Measurements from ENCODE around the gene HERC4.
A peak's percentile ranks its signal among the peaks of the same experiment; 100 is the strongest.
"Not testable (repeated sequence)": the region's sequence is repeated elsewhere in the genome, so short reads cannot be mapped to it uniquely, and the experiment has no call there.

Gene HERC4

DNA sequence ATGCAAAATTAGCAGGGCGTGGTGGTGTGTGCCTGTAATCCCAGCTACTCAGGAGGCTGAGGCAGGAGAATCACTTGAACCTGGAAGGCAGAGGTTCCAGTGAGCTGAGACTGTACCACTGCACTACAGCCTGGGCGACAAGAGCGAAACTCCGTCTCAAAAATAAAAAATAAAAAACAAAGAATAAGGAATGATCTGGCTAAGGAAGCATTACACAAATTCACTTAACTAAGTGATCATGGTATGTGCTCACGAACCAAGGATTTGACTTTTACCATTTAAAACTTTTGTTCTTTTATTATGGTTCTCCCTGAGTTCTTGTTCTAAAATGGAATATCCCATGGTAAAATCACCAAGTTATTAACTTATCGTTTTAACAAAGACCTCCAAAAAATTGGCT is 119.5 kb downstream of the HERC4 start:
- no peak for DNase-seq

DNA sequence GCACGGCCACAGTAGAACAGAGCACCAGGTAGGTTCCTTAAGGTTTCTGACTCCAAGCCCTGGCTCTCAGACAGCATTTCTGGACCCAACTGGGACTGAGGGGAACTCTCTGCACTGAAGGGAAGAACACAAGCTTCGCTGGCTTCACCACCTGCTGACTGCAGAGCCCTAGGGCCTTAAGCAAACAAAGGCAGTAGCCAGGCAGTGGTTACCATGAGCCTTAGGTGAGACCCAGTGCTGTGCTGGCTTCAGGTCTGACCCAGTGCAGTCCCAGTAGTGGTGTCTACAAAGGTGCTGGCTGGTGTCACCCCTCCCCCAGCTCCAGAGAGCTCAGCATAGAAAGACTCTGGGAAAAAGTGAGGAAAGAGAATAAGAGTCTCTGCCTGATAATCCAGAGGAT is 131.2 kb downstream of the HERC4 start:
- DNase-seq: no peak

GRCh38 chr10:67936416-67936815 is 138.7 kb downstream of the HERC4 start:
- DNase-seq: no peak

DNA sequence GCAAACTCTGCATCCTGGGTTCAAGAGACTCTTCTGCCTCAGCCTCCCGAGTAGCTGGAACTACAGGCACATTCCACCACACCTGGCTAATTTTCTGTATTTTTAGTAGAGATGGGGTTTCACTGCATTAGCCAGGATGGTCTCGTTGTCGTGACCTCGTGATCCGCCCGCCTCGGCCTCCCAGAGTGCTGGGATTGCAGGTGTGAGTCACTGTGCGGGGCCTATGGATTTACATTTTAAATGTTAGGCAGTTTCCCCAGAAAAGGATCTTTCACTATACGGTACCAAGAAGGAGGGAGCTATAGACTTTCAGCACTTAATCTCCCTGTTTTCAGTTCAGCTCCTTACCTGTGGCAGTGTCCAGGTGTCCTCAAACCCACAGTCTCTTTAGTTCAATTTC is 139.9 kb downstream of the HERC4 start:
- DNase-seq: no peak

GRCh38 chr10:67934336-67934735 is 140.7 kb downstream of the HERC4 start:
- DNase-seq: no peak

DNA sequence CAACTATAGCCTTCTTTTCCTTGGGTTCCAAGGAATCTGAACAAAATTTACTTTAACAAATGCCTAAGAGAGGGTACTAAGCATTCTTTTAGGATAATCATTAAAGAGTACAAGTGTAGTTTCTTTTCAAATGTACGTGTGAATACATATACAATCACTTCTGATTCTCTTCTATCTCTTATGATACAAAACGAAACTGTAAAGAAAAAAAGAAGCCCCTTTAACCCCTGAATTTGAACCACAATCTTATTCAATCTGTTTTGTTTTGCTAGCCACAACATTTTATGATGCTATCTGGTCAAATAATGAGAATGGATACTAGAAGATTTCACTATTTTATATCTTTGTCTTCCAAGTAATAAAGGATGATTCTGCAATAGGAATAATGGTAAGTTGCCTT is 141.9 kb downstream of the HERC4 start:
- no peak for DNase-seq

DNA sequence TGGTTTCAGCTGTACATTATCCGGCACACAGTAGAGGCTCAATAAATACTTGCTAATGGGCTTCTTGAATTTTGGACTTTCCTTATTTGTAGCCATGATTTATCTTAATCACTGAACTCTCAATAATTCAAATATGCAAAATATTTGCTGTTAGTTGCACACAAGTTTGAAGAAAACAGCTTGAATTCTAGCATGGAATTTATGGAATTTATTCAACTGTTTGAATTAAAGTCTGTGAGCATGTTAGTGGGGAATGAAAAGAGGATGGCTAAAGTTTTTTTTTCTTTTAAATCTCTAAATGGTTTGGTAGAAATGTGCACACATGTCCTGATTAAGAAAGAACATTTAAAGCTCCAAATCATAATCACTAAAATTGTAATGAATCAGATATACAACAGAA is 148.1 kb downstream of the HERC4 start:
- DNase-seq: no peak

- no peak for DNase-seq
Measured at GRCh38 chr10:67925449-67926005, 149.6 kb downstream of the HERC4 start.

- no peak for DNase-seq
Measured at GRCh38 chr10:67924136-67924535, 150.9 kb downstream of the HERC4 start.

DNA sequence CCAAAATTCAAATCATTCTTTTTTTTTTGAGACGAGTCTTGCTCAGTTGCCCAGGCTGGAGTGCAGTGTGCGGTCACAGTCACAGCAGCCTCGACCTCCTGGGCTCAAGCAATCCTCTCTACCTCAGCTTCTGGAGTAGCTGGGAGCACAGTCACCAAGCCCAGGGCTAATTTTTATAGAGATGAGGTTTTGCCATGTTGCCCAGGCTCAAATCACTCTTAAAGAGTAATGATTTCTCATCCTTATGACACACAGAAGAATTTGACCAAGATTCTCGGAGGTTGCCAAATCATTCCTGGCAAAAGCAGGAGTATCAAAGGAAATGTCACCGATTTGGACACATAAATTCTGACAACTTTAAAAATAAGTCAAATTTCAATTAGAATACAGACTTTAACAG is 151.5 kb downstream of the HERC4 start:
- no peak for DNase-seq

DNA sequence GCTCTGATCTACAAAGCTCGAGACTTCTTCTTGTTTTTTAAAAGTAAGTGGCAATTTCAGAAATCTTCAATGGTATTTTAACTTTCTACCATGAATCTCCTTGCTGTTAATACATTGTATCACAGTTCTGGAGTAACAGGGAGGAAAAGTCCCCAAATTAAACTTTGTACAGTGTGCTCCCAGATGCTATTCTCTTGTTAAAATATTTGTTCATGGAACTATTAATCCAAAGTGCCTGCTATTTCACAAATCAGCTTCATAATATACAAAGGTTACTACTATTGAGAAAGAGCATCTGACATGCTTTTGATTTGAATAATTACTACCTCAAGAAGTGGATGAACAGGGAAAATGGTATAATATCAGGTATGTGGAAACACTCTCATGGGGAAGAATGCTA is 154.0 kb downstream of the HERC4 start:
- DNase-seq: no peak

DNA sequence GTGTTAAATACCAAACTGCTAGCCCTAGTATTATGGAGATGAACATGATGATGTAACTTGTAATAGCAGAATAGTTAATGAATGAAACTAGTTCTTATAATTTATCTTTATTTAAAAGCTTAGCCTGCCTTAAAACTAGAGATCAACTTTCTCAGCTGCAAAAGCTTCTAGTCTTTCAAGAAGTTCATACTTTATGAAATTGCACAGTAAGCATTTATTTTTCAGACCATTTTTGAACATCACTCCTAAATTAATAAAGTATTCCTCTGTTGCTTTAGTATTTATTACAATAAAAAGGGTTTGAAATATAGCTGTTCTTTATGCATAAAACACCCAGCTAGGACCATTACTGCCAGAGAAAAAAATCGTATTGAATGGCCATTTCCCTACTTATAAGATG is 157.4 kb downstream of the HERC4 start:
- no peak for DNase-seq

DNA sequence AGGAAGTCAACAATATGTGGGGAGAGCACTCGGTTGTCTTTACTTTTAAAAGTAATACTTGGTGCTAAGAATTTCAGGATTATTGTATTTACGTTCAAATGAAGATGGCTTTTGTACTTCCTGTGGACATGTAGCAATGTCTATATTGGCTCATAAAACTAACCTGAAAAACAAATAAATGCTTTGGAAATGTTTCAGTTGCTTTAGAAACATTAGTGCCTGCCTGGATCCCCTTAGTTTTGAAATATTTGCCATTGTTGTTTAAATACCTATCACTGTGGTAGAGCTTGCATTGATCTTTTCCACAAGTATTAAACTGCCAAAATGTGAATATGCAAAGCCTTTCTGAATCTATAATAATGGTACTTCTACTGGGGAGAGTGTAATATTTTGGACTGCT is 157.9 kb downstream of the HERC4 start:
- no peak for DNase-seq

DNA sequence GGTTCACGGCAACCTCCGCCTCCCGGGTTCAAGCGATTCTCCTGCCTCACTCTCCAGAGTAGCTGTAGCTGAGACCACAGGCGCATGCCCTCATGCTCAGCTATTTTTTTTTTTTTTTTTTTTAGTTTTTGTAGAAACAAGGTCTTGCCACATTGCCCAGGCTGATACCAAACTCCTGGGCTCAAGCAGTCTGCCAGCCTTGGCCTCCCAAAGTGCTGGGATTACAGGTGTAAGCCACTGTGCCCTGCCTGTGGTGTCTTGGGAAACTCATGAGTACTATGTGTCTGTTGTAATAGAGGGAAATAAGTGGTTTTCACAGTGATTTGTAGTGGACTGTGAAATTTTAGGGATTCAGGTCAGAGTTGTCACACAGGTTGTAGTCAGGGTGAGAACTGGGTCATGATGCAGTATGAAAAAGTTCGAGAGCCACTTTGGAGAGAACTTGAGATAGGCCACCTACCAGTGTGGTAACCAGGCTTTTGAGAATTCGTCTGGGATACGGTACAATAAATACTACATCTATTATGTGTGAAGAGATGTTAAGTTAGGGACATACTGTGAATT is 160.2 kb downstream of the HERC4 start:
- no peak for DNase-seq

GRCh38 chr10:67912331-67912946 is 162.6 kb downstream of the HERC4 start:
- no peak for DNase-seq

DNA sequence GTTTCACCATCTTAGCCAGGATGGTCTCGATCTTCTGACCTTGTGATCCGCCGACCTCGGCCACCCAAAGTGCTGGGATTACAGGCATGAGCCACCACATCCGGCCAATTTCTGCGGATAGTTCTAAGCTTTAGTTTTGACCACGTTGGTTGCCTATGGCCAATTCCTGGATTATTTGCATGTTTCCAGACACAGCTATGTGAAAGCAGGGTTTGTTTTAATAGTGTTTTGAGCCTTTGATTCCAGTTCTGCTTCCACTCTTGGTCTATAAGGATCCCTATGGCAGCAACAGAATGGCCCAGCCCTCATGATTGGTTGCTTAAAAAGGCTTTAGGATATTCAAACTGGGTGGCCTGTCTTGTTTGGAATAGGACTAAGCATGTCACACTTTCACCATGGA is 171.5 kb downstream of the HERC4 start:
- no peak for DNase-seq

DNA sequence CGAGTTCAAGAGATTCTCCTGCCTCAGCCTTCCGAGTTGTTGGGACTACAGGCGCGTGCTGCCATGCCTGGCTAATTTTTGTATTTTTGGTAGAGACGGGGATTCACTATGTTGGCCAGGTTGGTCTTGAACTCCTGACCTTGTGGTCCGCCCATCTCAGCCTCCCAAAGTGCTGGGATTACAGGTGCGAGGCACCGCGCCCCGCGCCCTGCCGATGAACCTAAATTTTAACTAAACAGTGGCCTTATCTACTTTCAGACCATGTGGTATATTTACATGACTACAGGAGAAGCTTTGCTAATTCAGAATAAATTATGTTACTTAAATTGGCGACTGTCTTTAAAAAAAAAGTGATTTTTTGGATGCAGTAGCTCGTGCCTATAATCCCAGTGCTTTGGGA is 181.4 kb downstream of the HERC4 start:
- no peak for DNase-seq

DNA sequence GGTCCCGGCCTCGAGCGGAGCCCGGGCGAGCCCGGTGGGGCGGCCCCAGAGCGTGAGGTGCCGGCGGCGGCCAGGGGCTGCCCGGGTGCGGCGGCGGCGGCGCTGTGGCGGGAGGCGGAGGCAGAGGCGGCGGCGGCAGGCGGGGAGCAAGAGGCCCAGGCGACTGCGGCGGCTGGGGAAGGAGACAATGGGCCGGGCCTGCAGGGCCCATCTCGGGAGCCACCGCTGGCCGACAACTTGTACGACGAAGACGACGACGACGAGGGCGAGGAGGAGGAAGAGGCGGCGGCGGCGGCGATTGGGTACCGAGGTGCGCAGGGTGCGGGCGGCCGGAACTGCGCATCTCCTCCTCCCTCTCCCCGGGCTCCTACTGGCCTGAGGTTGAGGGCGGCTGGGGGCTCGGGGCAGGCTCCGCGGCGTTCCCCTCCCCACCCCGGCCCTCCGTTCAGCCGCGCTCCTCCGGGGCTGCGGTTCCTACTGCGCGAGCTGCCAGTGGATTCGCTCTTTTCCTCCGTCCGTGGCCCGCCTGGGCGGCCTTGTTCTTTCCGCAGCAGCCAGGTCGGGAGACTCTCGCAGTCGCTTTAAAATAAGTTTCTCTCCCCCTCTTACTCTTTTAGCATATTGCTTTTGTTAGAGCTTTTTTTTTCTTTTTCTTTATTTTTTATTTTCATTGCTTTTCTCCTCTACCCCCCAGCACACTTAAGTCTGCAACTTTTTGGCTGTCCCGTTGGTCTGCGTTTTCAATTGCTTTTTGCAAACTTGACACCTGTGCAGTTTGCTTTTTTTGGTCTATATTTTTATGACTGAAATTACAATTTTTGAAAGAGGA is 190.0 kb downstream of the HERC4 start:
- DNase-seq: peak; percentile 79

DNA sequence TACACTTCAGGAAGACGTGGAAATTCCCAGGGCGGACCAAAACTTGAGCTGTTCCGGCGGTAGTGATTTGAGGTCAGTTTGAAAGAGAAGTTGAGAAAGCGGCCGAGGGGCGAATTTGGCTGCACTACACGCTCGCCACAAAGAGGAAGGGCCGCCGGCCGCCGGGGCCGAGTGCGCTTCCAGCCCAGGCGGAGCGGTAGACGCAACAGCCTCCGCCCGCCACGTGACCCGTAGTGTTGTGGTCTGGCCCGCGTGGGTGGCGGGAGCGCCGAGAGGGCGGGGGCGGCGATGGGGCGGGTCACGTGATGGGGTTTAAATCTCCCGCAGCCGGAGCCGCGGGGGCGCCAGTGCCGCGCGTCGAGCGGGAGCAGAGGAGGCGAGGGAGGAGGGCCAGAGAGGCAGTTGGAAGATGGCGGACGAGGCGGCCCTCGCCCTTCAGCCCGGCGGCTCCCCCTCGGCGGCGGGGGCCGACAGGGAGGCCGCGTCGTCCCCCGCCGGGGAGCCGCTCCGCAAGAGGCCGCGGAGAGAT is 190.7 kb downstream of the HERC4 start, which contains the start of gene SIRT1:
Gene SIRT1 (plus strand): TSS at position 344 of the 529 bp plus-strand sequence. CDS start 66 bp downstream, at position 410.
- peak; percentile 96 for DNase-seq

- DNase-seq: no peak
Measured at GRCh38 chr10:67883710-67884312, 191.3 kb downstream of the HERC4 start.

- DNase-seq: no peak
Measured at GRCh38 chr10:67878133-67878532, 196.9 kb downstream of the HERC4 start.

DNA sequence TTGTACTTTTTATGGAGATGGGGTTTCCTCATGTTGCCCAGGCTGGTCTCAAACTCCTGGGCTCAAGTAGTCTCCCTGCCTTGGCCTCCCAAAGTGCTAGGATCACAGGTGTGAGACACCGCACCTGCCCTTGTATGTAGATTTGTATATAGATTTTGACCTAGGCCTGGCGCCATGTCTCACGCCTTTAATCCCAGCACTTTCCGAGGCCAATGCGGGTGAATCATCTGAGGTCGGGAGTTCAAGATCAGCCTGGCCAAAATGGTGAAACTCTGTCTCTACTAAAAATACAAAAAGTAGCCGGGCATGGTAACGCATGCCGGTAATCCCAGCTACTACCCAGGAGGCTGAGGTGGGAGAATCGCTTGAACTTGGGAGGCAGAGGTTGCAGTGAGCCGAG is 197.7 kb downstream of the HERC4 start:
- DNase-seq: not testable (repeated sequence)

Measured in activated T-cell treated with anti-CD3 and anti-CD28 coated beads, Interleukin-2, amount 50 U/mL, for 1 hour (primary cell).